Measurements from ENCODE around the gene PRKAA2. TPM values are rescaled to one million over a fixed set of nuclear protein-coding genes. Genes with fewer than 3 reads are reported as not detected.

PRKAA2 gene
- total and polyA plus RNA-seq, 2 donors (not counting 3 experiments of a cell fraction or from before 2014, with no cell fraction given): 0.32 to 1.2 TPM

- no peak overlapping the region for H3K9ac ChIP-seq (replicated peaks; ENCODE audit: extremely low read depth, insufficient read depth, low read length)
- no peak overlapping the region for H3K4me3 ChIP-seq (replicated peaks in 1 of 3; ENCODE audit: insufficient read depth in 1 of 3, low read depth in 1 of 3, low read length in 3 of 3)
- H3K4me1 ChIP-seq (ENCODE audit: control insufficient read depth, extremely low read depth, insufficient read depth, low read length): no peaks in the 10 kb centered on the region
- H3K9me3 ChIP-seq (replicated peaks; ENCODE audit: control insufficient read depth, insufficient read depth, low read length): no peaks in the 10 kb centered on the region
- no peaks in the 10 kb centered on the region for H3K9me1 ChIP-seq (replicated peaks; ENCODE audit: control insufficient read depth, extremely low read depth, insufficient read depth, low read length)
- TF ChIP-seq JUN (IDR thresholded peaks at IDR 0.05; ENCODE audit: borderline replicate concordance, insufficient read depth, insufficient read length, low read depth): no peak
- TF ChIP-seq MAX (IDR thresholded peaks at IDR 0.05; ENCODE audit: insufficient read depth, insufficient read length): no peak
- TF ChIP-seq POLR2AphosphoS5 (IDR thresholded peaks at IDR 0.05; ENCODE audit: insufficient read depth, low read depth, low read length): no peak
- TF ChIP-seq FOS (IDR thresholded peaks at IDR 0.05; ENCODE audit: borderline replicate concordance, insufficient read depth, low read length): no peak
- TF ChIP-seq CTCF (IDR thresholded peaks at IDR 0.05; ENCODE audit: extremely low read depth in 1 of 2, insufficient read depth in 1 of 2, low read depth in 1 of 2, low read length in 2 of 2): no peak
- no peak for TF ChIP-seq EZH2 (IDR thresholded peaks at IDR 0.05; ENCODE audit: borderline replicate concordance, low read depth, low read length, severe bottlenecking)
- no peak for TF ChIP-seq GATA2 (IDR thresholded peaks at IDR 0.05; ENCODE audit: insufficient read depth, insufficient read length, low read depth, low read length)
- H3K36me3 ChIP-seq (ENCODE audit: control insufficient read depth in 2 of 2, extremely low read depth in 1 of 2, insufficient read depth in 2 of 2, low read length in 2 of 2): no peaks in the 10 kb centered on the region
- ChIA-PET CTCF (interaction anchor here (1.0 kb wide), 1 partner anchor 9 kb away, joined by 3 read pairs; no protein-coding TSS in a partner anchor), POLR2A (no interaction called here)
- no peak overlapping the region for H3K4me2 ChIP-seq (ENCODE audit: insufficient read depth, low read length)
- dilution Hi-C loops (cut with MboI; ENCODE audit: extremely low pct_ligation_motif_present, low sequenced_read_pairs) (no loop called here), intact Hi-C loops (cut with micrococcal nuclease) (no loop called here)
- no peak overlapping the region for H2AFZ ChIP-seq (ENCODE audit: low read depth, low read length)
- no peak overlapping the region for H3K27ac ChIP-seq (ENCODE audit: insufficient read depth, low read depth, low read length)
- BruUV-seq (replicated peaks): no TSS peak
- FAIRE-seq (no peak), DNase-seq (ENCODE audit: low read depth, low spot score) (no peak)
- no peaks in the 10 kb centered on the region for H3K27me3 ChIP-seq (ENCODE audit: control insufficient read depth in 2 of 2, insufficient read depth in 2 of 2, low read length in 2 of 2)
- no peaks in the 10 kb centered on the region for H3K79me2 ChIP-seq (ENCODE audit: control insufficient read depth, insufficient read depth, low read length)
- no peaks in the 10 kb centered on the region for H4K20me1 ChIP-seq (replicated peaks; ENCODE audit: control insufficient read depth, extremely low read depth, insufficient read depth, low read length)
Observed at GRCh38 chr1:56634981-56635380, 10.1 kb upstream of the PRKAA2 start.
